Measurements from ENCODE around the gene KIF1C.

DNA sequence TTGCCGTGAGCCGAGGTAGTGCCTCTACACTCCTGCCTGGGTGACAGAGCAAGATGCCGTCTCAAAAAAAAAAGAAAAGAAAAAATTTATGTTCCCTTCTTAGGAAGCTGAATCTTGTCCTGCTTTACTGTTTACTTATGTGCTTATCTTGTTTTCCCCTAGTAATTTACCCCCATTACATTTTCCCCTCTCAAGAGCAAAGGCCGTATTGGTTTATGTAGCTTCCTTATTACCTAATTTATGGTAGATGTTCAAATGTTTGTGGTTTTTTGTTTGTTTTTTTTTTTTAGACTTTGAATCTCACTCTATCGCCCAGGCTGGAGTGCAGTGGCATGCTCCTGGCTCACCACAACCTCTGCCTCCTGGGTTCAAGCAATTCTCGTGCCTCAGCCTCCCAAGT, 47.7 kb downstream of the KIF1C start:
- TF ChIP-seq, protein P1, sequence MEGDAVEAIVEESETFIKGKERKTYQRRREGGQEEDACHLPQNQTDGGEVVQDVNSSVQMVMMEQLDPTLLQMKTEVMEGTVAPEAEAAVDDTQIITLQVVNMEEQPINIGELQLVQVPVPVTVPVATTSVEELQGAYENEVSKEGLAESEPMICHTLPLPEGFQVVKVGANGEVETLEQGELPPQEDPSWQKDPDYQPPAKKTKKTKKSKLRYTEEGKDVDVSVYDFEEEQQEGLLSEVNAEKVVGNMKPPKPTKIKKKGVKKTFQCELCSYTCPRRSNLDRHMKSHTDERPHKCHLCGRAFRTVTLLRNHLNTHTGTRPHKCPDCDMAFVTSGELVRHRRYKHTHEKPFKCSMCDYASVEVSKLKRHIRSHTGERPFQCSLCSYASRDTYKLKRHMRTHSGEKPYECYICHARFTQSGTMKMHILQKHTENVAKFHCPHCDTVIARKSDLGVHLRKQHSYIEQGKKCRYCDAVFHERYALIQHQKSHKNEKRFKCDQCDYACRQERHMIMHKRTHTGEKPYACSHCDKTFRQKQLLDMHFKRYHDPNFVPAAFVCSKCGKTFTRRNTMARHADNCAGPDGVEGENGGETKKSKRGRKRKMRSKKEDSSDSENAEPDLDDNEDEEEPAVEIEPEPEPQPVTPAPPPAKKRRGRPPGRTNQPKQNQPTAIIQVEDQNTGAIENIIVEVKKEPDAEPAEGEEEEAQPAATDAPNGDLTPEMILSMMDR (IDR thresholded peaks at IDR 0.05) = no peak
- no peak for TF ChIP-seq EZH2 (IDR thresholded peaks at IDR 0.05; ENCODE audit: borderline replicate concordance, insufficient read depth, low read depth, low read length, poor library complexity, severe bottlenecking)
